Measurements from ENCODE around the gene CHID1.

Gene CHID1

DNA sequence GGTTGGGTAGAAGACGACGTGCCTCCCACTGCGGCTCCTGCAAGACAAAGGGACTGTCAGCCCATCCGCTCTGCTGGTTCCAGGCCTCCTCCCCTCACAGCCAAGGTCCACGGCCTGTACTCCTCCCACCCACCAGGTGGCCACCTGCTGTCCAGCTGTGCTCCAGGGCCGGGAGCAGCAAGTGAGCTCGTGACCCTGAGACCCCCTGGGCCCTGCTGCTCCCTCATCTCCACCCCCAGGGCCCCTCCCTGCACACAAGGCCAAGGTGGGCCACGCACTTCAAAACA, 40.5 kb downstream of the CHID1 start:
- DNase-seq (ENCODE audit: low spot score), result no peak
- H3K27ac ChIP-seq, result no peak overlapping the region
- no peak for TF ChIP-seq CTCF (IDR thresholded peaks at IDR 0.05)

GRCh38 chr11:869399-870126, 41.0 kb downstream of the CHID1 start:
- no peak overlapping the region for H3K27ac ChIP-seq
- TF ChIP-seq CTCF (IDR thresholded peaks at IDR 0.05), result no peak
- no peak for DNase-seq (ENCODE audit: low spot score)
- no peak overlapping the region for H3K4me3 ChIP-seq

More for the DNA sequence above, 40.5 kb downstream of the CHID1 start:
- no peak overlapping the region for H3K4me3 ChIP-seq

- TF ChIP-seq CTCF (IDR thresholded peaks at IDR 0.05), result no peak
- no peak for DNase-seq (ENCODE audit: low spot score)
- Histone ChIP-seq H3K4me3 (no peak overlapping the region), H3K27ac (no peak overlapping the region)
These were observed 41.8 kb downstream of the CHID1 start for GRCh38 chr11:868802-869201.

DNA sequence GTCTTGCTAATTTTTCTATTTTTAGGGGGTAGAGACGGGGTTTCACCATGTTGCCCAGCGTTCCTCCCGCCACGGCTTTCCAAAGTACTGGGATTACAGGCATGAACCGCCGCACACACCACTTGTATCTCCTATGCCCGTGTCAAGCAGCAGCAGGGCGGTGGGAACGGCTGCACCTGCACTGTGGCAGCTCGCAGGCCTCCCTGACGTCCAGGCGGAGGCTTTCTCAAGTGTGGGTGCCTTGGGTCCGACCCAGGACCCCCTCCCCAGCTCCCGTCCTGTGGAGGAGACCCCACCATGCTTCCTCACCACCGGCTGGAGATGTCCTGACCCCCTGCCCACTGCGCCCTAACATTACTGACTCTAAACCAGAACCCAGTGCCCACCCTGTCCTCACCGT, 42.2 kb downstream of the CHID1 start:
- TF ChIP-seq CTCF (IDR thresholded peaks at IDR 0.05), result no peak
- Histone ChIP-seq H3K4me3 (no peak overlapping the region), H3K27ac (no peak overlapping the region)
- DNase-seq (ENCODE audit: low spot score), result no peak

DNA sequence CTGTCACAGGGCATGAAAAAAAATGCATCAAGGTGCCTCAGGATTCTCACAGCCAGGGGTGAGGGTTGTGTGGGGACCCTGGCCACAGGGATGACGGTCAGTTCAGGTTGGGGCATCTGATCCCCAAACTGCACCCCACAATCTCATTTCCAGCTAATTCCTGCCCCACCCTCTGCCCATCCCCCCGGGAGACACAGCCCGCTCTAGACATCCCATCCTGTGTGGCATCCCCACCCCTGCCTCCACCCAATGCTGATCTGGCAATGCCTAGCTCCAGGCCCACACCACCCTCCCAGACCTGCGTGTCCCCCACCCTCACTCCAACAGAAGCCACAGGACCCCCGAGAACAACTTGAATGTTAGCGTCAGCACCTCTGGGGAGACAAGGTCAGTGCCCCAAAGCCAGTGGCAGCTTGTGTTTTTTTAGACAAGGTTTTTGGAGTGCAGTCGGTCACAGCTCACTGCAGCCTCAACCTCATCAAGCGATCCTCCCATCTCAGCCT, 42.7 kb downstream of the CHID1 start:
- H3K4me3 ChIP-seq, result no peak overlapping the region
- H3K27ac ChIP-seq, result no peak overlapping the region
- no peak for TF ChIP-seq CTCF (IDR thresholded peaks at IDR 0.05)
- no peak for DNase-seq (ENCODE audit: low spot score)

GRCh38 chr11:866481-866880, 44.1 kb downstream of the CHID1 start:
- TF ChIP-seq CTCF (IDR thresholded peaks at IDR 0.05), result no peak
- H3K27ac ChIP-seq, result no peak overlapping the region
- no peak for DNase-seq (ENCODE audit: low spot score)
- H3K4me3 ChIP-seq, result no peak overlapping the region
